GM23338 (cell line): ENCODE results near the gene TMEM229B. TPM values are rescaled to one million over a fixed set of nuclear protein-coding genes. Genes with fewer than 3 reads are reported as not detected.
"Not testable (repeated sequence)": the region's sequence is repeated elsewhere in the genome, so short reads cannot be mapped to it uniquely, and the experiment has no call there.

Experiments used
- ATAC-seq: fragments of 200-7000 bp; cut with Tn5 transposase; 3 replicates; pipeline ENCODE4 v1.9.1; 2020
- DNase-seq: peaks from one replicate; pipeline ENCODE4 v3.0.0-alpha.2; 2015; ENCODE audit warnings: low spot score
- H2AFZ ChIP-seq: fragments of 200-600 bp; sonication (generic); 2 replicates; pipeline ENCODE4 v1.8.0; 2016; ENCODE audit warnings: antibody characterized with exemption, mild to moderate bottlenecking, moderate library complexity
- H3F3A ChIP-seq: fragments of 200-600 bp; sonication (generic); replicated peaks from 2 replicates; pipeline ENCODE4 v1.8.0; 2017; ENCODE audit warnings: antibody characterized with exemption, mixed run types, low read depth
- H3K27ac ChIP-seq: fragments of 200-600 bp; sonication (generic); 2 replicates; pipeline ENCODE4 v1.6.1; 2016; ENCODE audit warnings: low read depth
- H3K27me3 ChIP-seq: fragments of 200-600 bp; sonication (generic); 2 replicates; pipeline ENCODE4 v1.8.0; 2016; ENCODE audit warnings: mild to moderate bottlenecking, mixed run types, moderate library complexity; ENCODE audit not compliant: insufficient read depth
- H3K36me3 ChIP-seq: fragments of 200-600 bp; sonication (generic); 2 replicates; pipeline ENCODE4 v1.8.0; 2016; ENCODE audit warnings: mild to moderate bottlenecking; ENCODE audit not compliant: insufficient read depth
- H3K4me1 ChIP-seq: fragments of 200-600 bp; sonication (generic); 2 replicates; pipeline ENCODE4 v1.8.0; 2016; ENCODE audit warnings: mild to moderate bottlenecking, moderate library complexity; ENCODE audit not compliant: insufficient read depth
- H3K4me2 ChIP-seq: fragments of 200-600 bp; sonication (generic); 2 replicates; pipeline ENCODE4 v1.7.1; 2017; ENCODE audit warnings: mixed run types
- H3K4me3 ChIP-seq: fragments of 200-600 bp; sonication (generic); 2 replicates; pipeline ENCODE4 v1.6.1; 2016; ENCODE audit warnings: mixed run types
- H3K79me2 ChIP-seq: fragments of 200-600 bp; sonication (generic); replicated peaks from 2 replicates; pipeline ENCODE4 v1.8.0; 2017; ENCODE audit warnings: mild to moderate bottlenecking; ENCODE audit not compliant: insufficient read depth
- H3K9me2 ChIP-seq: fragments of 200-600 bp; sonication (generic); 2 replicates; pipeline ENCODE4 v1.8.0; 2017; ENCODE audit not compliant: insufficient read depth
- H4K20me1 ChIP-seq: fragments of 200-600 bp; sonication (generic); replicated peaks from 2 replicates; pipeline ENCODE4 v1.8.0; 2017; ENCODE audit warnings: mild to moderate bottlenecking; ENCODE audit not compliant: insufficient read depth
- H3K27ac Mint-ChIP-seq: 2 replicates; pipeline ENCODE4 v1.8.0; 2020; ENCODE audit warnings: inconsistent platforms, mild to moderate bottlenecking, moderate library complexity, mixed read lengths
- H3K27me3 Mint-ChIP-seq: 3 replicates; pipeline ENCODE4 v1.8.0; 2022; ENCODE audit warnings: low read depth, mild to moderate bottlenecking, moderate library complexity, mixed read lengths, inconsistent platforms; ENCODE audit not compliant: insufficient read depth, poor library complexity
- H3K36me3 Mint-ChIP-seq: 3 replicates; pipeline ENCODE4 v1.8.0; 2021; ENCODE audit warnings: low read depth, mild to moderate bottlenecking, inconsistent platforms, moderate library complexity, mixed read lengths
- H3K4me1 Mint-ChIP-seq: 3 replicates; pipeline ENCODE4 v1.8.0; 2020; ENCODE audit warnings: mild to moderate bottlenecking, inconsistent platforms, mixed read lengths
- H3K4me3 Mint-ChIP-seq: 3 replicates; pipeline ENCODE4 v1.8.0; 2021; ENCODE audit warnings: moderate library complexity, mild to moderate bottlenecking, inconsistent platforms, mixed read lengths
- H3K9me3 Mint-ChIP-seq: 3 replicates; pipeline ENCODE4 v1.8.0; 2020; ENCODE audit warnings: moderate library complexity, mild to moderate bottlenecking, inconsistent platforms, mixed read lengths
- CTCF ChIP-seq, 2 experiments: fragments of 200-600 bp in 1 of 2; sonication (generic) in 1 of 2; conservative IDR thresholded peaks; 2 replicates each; pipeline versions ENCODE4 v1.5.1 to v1.6.1; 2016 to 2017; ENCODE audit warnings: antibody characterized with exemption in 2 of 2, low read depth in 2 of 2, mild to moderate bottlenecking in 2 of 2, moderate library complexity in 1 of 2
- EZH2phosphoT487 ChIP-seq: fragments of 200-600 bp; sonication (generic); IDR thresholded peaks from one replicate; pipeline ENCODE4 v1.8.1; 2018; ENCODE audit warnings: antibody characterized with exemption; ENCODE audit not compliant: unreplicated experiment
- REST ChIP-seq: IDR thresholded peaks from one replicate; pipeline ENCODE4 v1.6.1; 2018; ENCODE audit warnings: antibody characterized with exemption; ENCODE audit not compliant: unreplicated experiment
- polyA plus RNA-seq: library from polyadenylated mRNA; unstranded; fragments of >200 nt; fragmentation: Nextera tagmentation; extraction: Ambion mirVana; gene quantifications from 2 replicates; pipeline ENCODE4 v1.2.1, GENCODE V29; 2016
- total RNA-seq: library from RNA; depleted of rRNA; stranded (reverse); fragments of >200 nt; shearing (Covaris generic); gene quantifications from 2 replicates; pipeline ENCODE4 v1.2.3, GENCODE V29; 2014

Gene TMEM229B
- total and polyA plus RNA-seq, 2 experiments from 2014 or later: 0.42 to 2.4 TPM

- Histone ChIP-seq H3K4me1 (peaks cover 5% of the 10 kb centered on the region; the same call in 1 of the 2 replicates), H3K27ac (no peak overlapping the region), H3K4me2 (no peak overlapping the region), H3K27me3 (no peaks in the 10 kb centered on the region), H3K36me3 (no peaks in the 10 kb centered on the region), H3K4me3 (no peak overlapping the region), H3K79me2 (no peaks in the 10 kb centered on the region), H2AFZ (no peak overlapping the region), H4K20me1 (no peaks in the 10 kb centered on the region), H3F3A (no peaks in the 10 kb centered on the region), H3K9me2 (no peaks in the 10 kb centered on the region)
- no peak for DNase-seq
- no peak for ATAC-seq
- Mint-ChIP-seq H3K4me1 (peaks cover 5% of the 10 kb centered on the region), H3K4me3 (no peak overlapping the region), H3K27ac (no peak overlapping the region), H3K36me3 (peaks cover 17% of the 10 kb centered on the region), H3K27me3 (peaks cover 15% of the 10 kb centered on the region), H3K9me3 (peaks cover 30% of the 10 kb centered on the region)
- TF ChIP-seq CTCF (conservative IDR thresholded peaks at IDR 0.05; ENCODE audit: low read depth in 2 of 2): peak; percentile 14 to 17; a peak in 2 of 4 replicates
- TF ChIP-seq EZH2phosphoT487: no peak
Measured at GRCh38 chr14:67453575-67454300, 34.8 kb downstream of the TMEM229B start.

- H3F3A ChIP-seq, H3K27ac Mint-ChIP-seq, H2AFZ ChIP-seq, H3K27ac ChIP-seq, H3K9me2 ChIP-seq, ATAC-seq, H4K20me1 ChIP-seq, H3K27me3 ChIP-seq, DNase-seq, H3K79me2 ChIP-seq, H3K4me3 Mint-ChIP-seq, H3K4me3 ChIP-seq, H3K36me3 ChIP-seq, H3K4me2 ChIP-seq, H3K27me3 Mint-ChIP-seq: not testable (repeated sequence)
- peaks cover 32% of the 10 kb centered on the region for H3K9me3 Mint-ChIP-seq
- peaks cover 20% of the 10 kb centered on the region for H3K36me3 Mint-ChIP-seq
- 0 out of 2 replicates have a peak, but pooled peaks cover 11% of the 10 kb centered on the region for H3K4me1 ChIP-seq
- peaks cover 11% of the 10 kb centered on the region for H3K4me1 Mint-ChIP-seq
Measured at GRCh38 chr14:67451667-67452066, 36.9 kb downstream of the TMEM229B start.

- ATAC-seq (no peak), DNase-seq (no peak)
- Mint-ChIP-seq H3K9me3 (peaks cover 32% of the 10 kb centered on the region), H3K27ac (no peak overlapping the region), H3K4me3 (no peak overlapping the region), H3K27me3 (peaks cover 7% of the 10 kb centered on the region), H3K36me3 (peaks cover 20% of the 10 kb centered on the region), H3K4me1 (peaks cover 32% of the 10 kb centered on the region)
- H3K27me3 ChIP-seq: no peaks in the 10 kb centered on the region
- no peaks in the 10 kb centered on the region for H3K79me2 ChIP-seq
- peaks cover 4% of the 10 kb centered on the region; the same call in 1 of the 2 replicates for H3K9me2 ChIP-seq
- no peak overlapping the region for H3K27ac ChIP-seq
- H3K4me2 ChIP-seq: no peak overlapping the region
- no peak overlapping the region for H2AFZ ChIP-seq
- H4K20me1 ChIP-seq: no peaks in the 10 kb centered on the region
- H3F3A ChIP-seq: no peaks in the 10 kb centered on the region
- H3K4me3 ChIP-seq: no peak overlapping the region
- no peaks in the 10 kb centered on the region for H3K36me3 ChIP-seq
- peaks cover 18% of the 10 kb centered on the region for H3K4me1 ChIP-seq
- TF ChIP-seq REST: no peak
Measured at GRCh38 chr14:67449096-67449495, 39.4 kb downstream of the TMEM229B start.
